ENCODE results near the gene LTB. TPM values are rescaled to one million over a fixed set of nuclear protein-coding genes. Genes with fewer than 3 reads are reported as not detected.

Gene LTB
- total RNA-seq, 1 experiment from 2014 or later, result not detected

DNA sequence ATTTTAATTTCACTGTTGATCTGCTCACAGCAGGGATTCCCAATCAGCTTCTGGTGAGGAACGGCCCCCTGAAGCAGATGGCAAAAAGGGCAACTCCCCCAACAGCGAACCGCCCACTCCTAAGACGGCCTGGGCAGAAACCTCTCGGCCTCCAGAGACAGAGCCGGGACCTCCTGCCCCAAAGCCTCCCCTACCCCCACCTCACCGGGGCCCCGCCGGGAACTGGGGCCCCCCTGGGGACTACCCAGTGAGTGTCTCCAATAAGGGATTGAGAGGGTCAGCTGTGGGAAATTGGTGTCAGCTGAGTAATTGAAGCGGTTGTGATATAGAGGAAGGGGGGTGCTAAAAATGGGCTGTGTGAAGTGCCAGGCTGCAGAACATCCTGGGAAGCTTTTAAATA, 44.7 kb upstream of the LTB start:
- Histone ChIP-seq H3K4me1 (ENCODE audit: insufficient read depth, low read length, poor library complexity, severe bottlenecking) (peaks cover 11% of the 10 kb centered on the region), H3K27me3 (replicated peaks; ENCODE audit: insufficient read depth, low read depth, low read length, poor library complexity) (no peaks in the 10 kb centered on the region), H3K27ac (ENCODE audit: low read depth, low read length, poor library complexity, severe bottlenecking) (no peak overlapping the region), H3K4me3 (ENCODE audit: low read depth, low read length, poor library complexity, severe bottlenecking) (no peak overlapping the region), H3K9me3 (ENCODE audit: low read depth, low read length, poor library complexity, severe bottlenecking) (no peaks in the 10 kb centered on the region), H3K36me3 (ENCODE audit: insufficient read depth, low read length, poor library complexity, severe bottlenecking) (peaks cover 100% of the 10 kb centered on the region)
- intact Hi-C loops (cut with micrococcal nuclease; ENCODE audit: unreplicated experiment), result no loop called here
- no peak for DNase-seq (ENCODE audit: low spot score)
- no TSS peak for BruUV-seq (replicated peaks)
- POLR2A ChIA-PET (ENCODE audit: low non-redundant PET), result no interaction called here
- CTCF ChIA-PET, result no interaction called here
- TF ChIP-seq, protein P1, sequence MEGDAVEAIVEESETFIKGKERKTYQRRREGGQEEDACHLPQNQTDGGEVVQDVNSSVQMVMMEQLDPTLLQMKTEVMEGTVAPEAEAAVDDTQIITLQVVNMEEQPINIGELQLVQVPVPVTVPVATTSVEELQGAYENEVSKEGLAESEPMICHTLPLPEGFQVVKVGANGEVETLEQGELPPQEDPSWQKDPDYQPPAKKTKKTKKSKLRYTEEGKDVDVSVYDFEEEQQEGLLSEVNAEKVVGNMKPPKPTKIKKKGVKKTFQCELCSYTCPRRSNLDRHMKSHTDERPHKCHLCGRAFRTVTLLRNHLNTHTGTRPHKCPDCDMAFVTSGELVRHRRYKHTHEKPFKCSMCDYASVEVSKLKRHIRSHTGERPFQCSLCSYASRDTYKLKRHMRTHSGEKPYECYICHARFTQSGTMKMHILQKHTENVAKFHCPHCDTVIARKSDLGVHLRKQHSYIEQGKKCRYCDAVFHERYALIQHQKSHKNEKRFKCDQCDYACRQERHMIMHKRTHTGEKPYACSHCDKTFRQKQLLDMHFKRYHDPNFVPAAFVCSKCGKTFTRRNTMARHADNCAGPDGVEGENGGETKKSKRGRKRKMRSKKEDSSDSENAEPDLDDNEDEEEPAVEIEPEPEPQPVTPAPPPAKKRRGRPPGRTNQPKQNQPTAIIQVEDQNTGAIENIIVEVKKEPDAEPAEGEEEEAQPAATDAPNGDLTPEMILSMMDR (conservative IDR thresholded peaks at IDR 0.05; ENCODE audit: low read depth, low read length), result no peak
- TF ChIP-seq EZH2 (IDR thresholded peaks at IDR 0.05; ENCODE audit: borderline replicate concordance, low read depth, low read length, poor library complexity, severe bottlenecking), result no peak

DNA sequence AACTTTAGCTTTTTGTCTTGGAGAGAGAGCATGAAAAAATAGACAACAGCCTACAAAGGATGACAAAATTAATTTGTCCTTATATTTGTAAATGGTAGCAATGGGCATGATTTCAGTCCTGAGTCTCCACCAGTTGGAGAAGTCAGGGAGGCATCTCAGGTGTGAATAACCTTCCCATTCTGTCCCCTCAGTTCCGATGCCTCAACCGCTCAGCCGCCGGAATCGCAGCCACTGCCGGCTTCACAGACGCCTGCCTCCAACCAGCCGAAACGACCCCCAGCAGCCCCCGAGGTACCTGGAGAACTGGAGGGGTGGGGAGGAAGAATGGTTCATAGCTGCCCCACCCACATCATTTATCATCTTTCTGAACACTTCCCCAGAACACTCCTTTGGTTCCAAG, 41.8 kb upstream of the LTB start:
- Histone ChIP-seq H3K9me3 (ENCODE audit: low read depth, low read length, poor library complexity, severe bottlenecking) (no peaks in the 10 kb centered on the region), H3K27ac (ENCODE audit: low read depth, low read length, poor library complexity, severe bottlenecking) (no peak overlapping the region), H3K27me3 (replicated peaks; ENCODE audit: insufficient read depth, low read depth, low read length, poor library complexity) (no peaks in the 10 kb centered on the region), H3K4me3 (ENCODE audit: low read depth, low read length, poor library complexity, severe bottlenecking) (no peak overlapping the region), H3K4me1 (ENCODE audit: insufficient read depth, low read length, poor library complexity, severe bottlenecking) (peaks cover 11% of the 10 kb centered on the region), H3K36me3 (ENCODE audit: insufficient read depth, low read length, poor library complexity, severe bottlenecking) (peaks cover 76% of the 10 kb centered on the region)
- DNase-seq (ENCODE audit: low spot score), result no peak
- ChIA-PET CTCF (no interaction called here), POLR2A (ENCODE audit: low non-redundant PET) (no interaction called here)
- no peak for TF ChIP-seq EZH2 (IDR thresholded peaks at IDR 0.05; ENCODE audit: borderline replicate concordance, low read depth, low read length, poor library complexity, severe bottlenecking)
- TF ChIP-seq, protein P1 (conservative IDR thresholded peaks at IDR 0.05; ENCODE audit: low read depth, low read length), result no peak
- intact Hi-C loops (cut with micrococcal nuclease; ENCODE audit: unreplicated experiment), result loop anchor here (5.0 kb wide), 1 partner anchor 38 kb away; the partner anchor contains the start of genes C6orf47 and GPANK1
- BruUV-seq (replicated peaks), result no TSS peak

DNA sequence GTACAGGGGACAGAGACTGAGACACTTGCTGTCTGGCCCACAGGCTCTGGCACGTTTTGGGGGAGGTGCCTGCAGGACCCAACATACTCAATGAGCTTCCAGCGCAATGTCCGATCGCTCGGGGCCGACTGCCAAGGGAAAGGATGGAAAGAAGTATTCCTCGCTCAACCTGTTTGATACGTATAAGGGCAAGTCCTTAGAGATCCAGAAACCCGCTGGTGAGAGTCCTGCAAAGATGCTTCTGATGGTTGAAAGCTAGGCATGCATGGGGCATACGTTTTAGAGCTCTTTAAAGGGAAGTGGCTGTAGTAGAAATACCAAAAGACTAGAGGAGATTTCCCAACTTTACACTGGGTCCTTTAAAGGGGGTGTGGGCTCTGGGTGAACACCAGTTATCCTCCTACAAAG, 40.5 kb upstream of the LTB start:
- CTCF ChIA-PET, result no interaction called here
- peaks cover 11% of the 10 kb centered on the region for H3K4me1 ChIP-seq (ENCODE audit: insufficient read depth, low read length, poor library complexity, severe bottlenecking)

More for the DNA sequence above, 40.5 kb upstream of the LTB start:
- intact Hi-C loops (cut with micrococcal nuclease; ENCODE audit: unreplicated experiment), result loop anchor here (5.0 kb wide), 1 partner anchor 40 kb away; the partner anchor contains the start of genes C6orf47 and GPANK1
- Histone ChIP-seq H3K4me3 (ENCODE audit: low read depth, low read length, poor library complexity, severe bottlenecking) (peak overlapping the region; percentile 76), H3K27ac (ENCODE audit: low read depth, low read length, poor library complexity, severe bottlenecking) (peak overlapping the region; percentile 99), H3K27me3 (replicated peaks; ENCODE audit: insufficient read depth, low read depth, low read length, poor library complexity) (no peaks in the 10 kb centered on the region), H3K36me3 (ENCODE audit: insufficient read depth, low read length, poor library complexity, severe bottlenecking) (peaks cover 62% of the 10 kb centered on the region), H3K9me3 (ENCODE audit: low read depth, low read length, poor library complexity, severe bottlenecking) (no peaks in the 10 kb centered on the region)
- BruUV-seq (replicated peaks), result no TSS peak
- no peak for TF ChIP-seq EZH2 (IDR thresholded peaks at IDR 0.05; ENCODE audit: borderline replicate concordance, low read depth, low read length, poor library complexity, severe bottlenecking)
- TF ChIP-seq, protein P1 (conservative IDR thresholded peaks at IDR 0.05; ENCODE audit: low read depth, low read length), result no peak
- POLR2A ChIA-PET (ENCODE audit: low non-redundant PET), result interaction anchor here (0.5 to 0.6 kb wide), 2 partner anchors 13 to 214 kb away, joined by 3 read pairs; no protein-coding TSS in a partner anchor
- DNase-seq (ENCODE audit: low spot score), result no peak

Data from A673 (cell line).